ENCODE results near the gene PHOX2B.

The PHOX2B gene

DNA sequence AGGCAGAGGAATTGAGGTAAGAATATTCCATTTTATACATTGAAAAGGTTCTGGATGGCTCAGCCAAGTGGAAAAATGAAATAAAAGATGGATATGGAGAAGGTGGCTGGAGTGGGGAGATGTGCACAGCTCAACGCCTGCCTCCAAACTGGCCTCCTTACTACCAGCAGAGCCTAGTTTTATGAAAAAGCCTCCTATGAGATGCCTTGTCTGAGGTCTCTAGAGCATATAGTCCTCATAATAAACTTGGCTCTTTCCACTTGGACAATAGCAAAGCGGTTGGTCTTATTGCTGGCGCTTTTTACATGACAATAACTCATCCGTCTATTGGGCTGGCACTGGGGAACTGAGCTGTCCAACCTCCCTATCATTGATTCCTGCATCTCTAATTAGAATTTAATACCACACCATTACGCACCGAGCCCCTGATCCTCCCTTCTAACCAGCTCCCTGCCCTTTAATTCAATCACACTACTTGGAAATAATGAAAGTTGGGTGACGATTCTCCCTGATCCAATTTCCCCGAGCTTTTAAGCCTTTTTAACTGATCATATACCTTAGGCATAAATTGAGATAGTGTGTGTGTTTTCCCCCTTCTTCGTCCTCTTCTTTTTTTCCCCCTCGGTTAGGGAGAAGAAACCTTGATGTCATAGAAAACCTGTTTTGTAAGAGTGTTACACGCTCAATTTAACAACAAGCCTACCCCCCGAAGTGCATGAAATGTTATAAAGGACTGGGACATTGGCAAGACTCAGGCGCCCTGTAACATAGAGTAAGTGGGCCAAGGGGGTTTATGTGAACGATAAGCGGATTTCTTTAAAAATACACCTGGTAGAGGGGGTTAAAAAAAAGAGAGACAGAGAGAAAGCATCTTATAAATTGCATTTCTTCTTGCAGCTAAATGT, at the start of gene PHOX2B:
Gene PHOX2B, minus strand, starts transcription at position 155 of the 905 bp plus-strand sequence. Its CDS starts 115 bp downstream, at position 40.
- DNase-seq (ENCODE audit: low read depth in 3 of 3, low spot score in 1 of 3) = no peak

- DNase-seq (ENCODE audit: low read depth in 3 of 3, low spot score in 1 of 3) = no peak
Observed at GRCh38 chr4:41797260-41797659, 48.7 kb upstream of the PHOX2B start.

DNA sequence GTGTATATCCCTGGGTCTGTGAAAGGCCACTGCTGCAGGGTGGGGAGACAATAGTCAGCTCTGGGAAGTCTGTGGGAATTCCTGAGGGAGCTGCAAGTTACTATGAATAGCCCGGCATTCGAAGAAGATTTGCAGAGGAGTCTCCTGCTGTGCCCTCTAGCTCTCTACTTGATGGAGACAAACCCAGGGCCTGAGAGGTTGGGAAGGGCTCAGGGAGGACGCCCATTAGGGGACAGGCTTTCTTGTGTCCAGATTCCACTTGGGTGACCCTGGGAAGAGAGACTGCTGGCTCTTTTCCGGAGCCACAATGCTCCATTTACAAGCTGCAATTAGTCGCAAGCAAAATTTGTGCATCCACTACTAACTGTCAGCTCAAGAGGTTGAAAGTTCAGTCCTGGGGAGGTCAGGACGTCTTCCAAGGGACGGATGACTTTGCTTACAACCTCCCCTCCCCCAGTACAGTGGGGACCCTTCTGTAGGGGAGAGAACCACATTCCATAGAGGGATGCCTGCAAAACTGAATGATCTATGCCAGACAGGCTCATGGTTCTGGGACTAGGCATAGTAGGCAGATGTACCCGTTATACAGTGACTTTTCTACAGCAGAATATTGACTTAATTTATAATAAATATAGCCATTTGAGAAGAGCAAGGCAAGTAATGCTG, 48.2 kb upstream of the PHOX2B start:
- DNase-seq (ENCODE audit: low read depth in 3 of 3, low spot score in 1 of 3) = no peak

DNA sequence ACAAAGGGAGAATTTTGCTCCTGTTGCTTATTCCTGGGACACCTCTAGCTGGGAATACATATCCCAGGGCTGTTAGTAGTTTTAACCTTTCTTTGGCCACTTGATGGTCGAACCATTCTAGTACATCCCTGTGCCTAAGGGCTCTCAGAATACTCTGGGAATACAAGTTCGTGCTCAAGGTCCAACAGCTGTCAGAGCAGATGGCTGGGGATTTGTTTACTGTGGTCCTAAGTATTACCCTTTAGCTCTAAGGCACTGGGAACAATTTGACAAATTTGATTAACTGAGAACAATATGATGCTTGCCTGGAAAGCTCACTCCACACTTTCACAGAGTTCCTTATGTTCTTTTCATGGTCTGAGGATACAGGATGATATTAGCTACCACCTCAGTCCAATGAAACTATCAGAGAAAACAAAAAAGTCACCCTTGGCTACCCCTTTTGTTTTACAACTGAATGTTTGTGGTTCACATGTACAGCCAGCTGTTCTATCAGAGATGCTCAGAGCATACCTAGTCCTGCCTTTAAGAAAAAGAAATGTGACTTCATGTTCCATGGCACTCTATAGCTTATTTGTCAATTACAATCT, 47.4 kb upstream of the PHOX2B start:
- DNase-seq (ENCODE audit: low read depth in 3 of 3, low spot score in 1 of 3) = no peak

DNA sequence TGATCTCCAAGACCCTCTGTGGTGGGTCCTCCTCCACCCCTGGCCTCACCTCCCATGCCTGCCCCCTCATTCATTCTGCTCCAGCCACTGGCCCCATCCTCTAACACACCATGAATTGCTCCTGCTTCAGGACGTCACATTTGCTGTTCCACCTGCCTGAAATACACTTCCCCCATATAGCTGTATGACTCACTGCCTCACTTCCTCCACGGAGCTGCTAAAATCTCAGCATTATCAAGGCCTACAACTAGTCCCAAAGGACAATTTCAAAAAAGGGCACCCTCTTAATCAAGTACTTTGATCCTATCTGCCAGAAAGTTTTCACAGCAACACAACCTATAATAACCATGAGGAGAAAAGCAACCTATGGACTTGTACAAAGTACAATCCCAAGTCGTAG, 43.6 kb upstream of the PHOX2B start:
- no peak for DNase-seq (ENCODE audit: low read depth in 3 of 3, low spot score in 1 of 3)

- DNase-seq (ENCODE audit: low read depth in 3 of 3, low spot score in 1 of 3) = no peak
Observed at GRCh38 chr4:41791557-41791956, 43.0 kb upstream of the PHOX2B start.

DNA sequence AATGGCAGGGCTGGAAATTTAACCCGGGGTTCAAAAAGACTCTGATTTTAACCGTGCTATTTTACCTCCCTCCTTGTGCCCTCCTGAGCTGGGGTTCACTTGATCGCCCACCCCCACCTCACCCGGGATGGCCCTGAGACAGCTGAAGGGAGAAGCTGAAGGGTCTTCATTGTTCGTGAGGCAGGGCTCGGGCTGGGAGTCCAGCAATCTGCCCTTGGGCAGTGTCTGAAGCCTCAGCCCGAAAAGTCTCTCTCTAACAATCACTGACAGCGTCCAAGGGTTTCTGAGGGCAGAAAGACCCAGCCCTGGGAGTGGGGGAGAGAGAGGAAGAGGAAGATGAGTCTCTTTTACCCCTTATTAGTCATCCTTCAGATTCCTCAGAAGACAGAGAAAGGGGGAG, 39.4 kb upstream of the PHOX2B start:
- DNase-seq (ENCODE audit: low read depth in 3 of 3, low spot score in 1 of 3) = no peak

DNA sequence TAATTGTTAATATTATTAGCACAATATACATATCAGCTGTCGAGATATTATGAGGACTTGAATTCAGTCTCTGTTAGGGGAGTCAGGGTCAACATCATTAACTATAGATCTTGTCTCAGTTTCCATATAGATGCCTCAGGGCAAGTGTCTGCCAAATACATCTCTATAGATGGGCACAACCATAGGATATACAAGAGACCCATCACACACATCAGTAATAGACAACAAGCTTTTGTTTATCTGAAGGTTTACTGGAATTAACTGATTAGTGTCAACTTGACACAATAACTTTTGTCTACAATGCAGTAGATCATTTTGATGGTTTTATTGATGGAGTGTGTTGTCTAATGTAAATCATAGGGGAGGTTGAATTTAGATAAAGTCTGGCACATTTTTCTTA, 37.1 kb upstream of the PHOX2B start:
- no peak for DNase-seq (ENCODE audit: low read depth in 3 of 3, low spot score in 1 of 3)

DNA sequence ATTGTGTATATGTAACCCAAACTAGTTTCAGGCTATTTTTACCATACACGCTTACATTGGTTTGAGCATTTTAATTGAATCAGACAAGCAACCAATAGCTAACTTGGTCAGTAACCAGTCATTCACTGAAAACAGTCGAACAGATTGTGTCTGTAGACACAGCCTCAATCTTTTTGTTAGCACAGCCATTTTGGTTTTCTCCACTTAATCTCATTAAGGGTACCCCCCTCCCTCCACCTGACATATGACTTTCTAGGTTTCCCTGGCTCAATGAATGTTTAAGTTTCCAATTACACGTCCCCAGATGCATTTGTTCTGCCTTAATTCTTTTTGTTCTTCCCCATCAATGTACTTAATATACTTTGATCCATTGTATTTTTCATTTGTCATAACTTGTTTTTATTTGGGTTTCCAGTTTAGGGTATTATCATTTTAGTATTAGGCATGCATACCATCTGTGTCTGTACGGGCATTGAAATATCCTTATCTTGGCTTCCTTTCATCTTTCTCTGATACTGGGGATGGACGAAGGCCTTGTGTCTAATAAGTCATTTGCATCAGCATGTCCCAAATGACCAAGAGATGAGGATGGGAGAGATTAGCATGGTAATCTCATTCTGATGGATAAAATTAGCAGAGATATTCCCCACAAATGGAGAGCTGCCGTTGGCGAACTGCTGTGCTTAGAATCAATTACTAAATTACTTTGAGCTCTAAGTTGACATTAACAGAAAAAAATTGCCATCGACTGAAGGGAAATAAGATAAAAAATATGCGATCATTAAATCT, 35.9 kb upstream of the PHOX2B start:
- no peak for DNase-seq (ENCODE audit: low read depth in 3 of 3, low spot score in 1 of 3)

- no peak for DNase-seq (ENCODE audit: low read depth in 3 of 3, low spot score in 1 of 3)
Observed at GRCh38 chr4:41776466-41776865, 27.9 kb upstream of the PHOX2B start.

- DNase-seq (ENCODE audit: low read depth in 3 of 3, low spot score in 1 of 3) = no peak
Observed at GRCh38 chr4:41763729-41764128, 15.2 kb upstream of the PHOX2B start.

DNA sequence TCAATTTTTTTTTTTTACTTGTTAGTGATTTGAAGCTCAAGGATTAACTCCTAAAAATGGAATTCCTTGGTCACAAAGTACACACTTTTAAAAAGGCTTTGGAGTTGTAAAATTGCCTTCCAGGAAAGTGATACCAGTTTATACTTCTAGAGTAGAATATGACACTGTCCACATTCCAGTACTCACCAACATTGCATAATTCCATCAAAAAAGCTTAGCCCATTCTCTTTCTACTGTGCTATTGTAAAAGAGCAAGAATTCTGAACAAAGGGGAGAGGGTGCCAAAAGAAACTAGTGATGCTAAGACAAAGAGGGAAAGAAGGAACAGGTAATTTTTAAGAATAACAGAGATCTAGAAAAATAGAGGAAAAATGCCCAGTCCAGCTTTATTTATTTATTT, 10.4 kb upstream of the PHOX2B start:
- DNase-seq (ENCODE audit: low read depth in 3 of 3, low spot score in 1 of 3) = no peak

- DNase-seq (ENCODE audit: low read depth in 3 of 3, low spot score in 1 of 3) = no peak
Observed at GRCh38 chr4:41757521-41758156, 9.1 kb upstream of the PHOX2B start.

- DNase-seq (ENCODE audit: low read depth in 3 of 3, low spot score in 1 of 3) = no peak
Observed at GRCh38 chr4:41753942-41754341, 5.4 kb upstream of the PHOX2B start.

GRCh38 chr4:41752081-41752836, 3.7 kb upstream of the PHOX2B start:
- no peak for DNase-seq (ENCODE audit: low read depth in 3 of 3, low spot score in 1 of 3)

DNA sequence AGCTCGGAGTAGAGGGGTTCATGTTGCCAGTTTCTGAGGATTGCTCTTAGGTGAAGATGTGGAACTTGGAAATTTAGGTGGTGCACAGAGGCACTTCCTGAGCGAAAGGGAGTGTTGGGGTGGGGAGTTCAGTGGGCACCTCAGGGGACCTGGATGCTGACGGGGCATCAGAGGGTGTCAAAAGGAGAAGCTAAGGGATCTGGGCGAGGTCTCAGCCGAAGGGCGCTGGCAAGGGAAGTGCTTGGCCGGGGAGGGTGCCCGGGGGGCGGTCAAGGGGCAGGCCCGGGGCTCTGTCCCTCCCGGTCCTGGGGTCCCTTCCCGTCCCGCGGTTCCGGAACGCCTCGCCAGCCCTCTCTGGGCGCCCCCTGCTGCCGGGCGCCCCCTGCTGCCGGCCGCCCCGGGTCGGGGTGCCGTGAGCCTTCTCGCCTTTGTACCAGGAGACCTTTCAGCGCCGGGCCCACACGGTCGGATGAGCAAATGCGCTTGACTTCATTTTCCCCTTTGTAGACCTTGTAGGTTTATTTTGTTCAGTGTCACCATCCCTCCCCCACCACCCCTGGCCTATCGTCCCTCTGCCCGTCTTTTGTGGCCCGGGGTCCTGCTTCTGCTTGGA, 3.0 kb upstream of the PHOX2B start:
- no peak for DNase-seq (ENCODE audit: low read depth in 3 of 3, low spot score in 1 of 3)

DNA sequence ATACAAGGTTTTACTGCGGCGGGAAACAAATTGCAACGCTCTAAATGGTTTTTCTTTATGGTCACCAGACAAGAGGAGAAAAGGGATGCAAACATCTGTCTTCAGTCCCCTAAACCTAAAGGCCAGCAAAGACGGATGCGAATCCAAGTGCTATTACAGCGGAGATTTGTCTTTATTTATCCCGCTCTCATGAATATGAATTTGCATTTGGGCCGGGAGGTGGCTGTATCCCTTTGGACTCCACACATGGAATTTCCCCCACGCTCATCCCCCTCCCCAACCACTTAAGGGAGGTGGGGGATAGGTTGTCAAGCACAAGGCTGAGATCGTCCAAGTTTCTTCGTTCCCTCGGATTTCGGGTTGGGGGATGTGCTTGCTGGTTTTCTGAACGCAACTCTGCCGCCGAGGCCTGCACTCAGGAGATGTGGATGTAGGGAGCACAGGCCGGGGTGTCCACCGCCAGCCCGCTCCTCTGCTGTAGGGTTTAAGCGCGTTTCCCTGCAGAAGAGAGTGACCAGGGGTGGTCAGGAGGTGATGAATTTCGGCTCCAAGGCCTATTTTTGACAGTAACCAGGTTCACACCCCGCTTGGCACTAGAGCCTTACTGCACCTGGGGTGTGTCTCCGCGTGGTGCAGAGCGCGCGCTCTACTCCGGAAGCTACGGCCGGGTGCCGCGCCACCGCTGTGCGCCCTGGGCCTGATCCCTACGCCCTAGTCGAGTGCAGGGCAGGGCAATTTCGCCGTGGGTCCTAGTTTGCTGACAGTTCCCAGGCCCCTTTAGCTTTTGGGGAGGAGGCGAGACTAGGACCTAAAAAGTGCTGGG, 2.3 kb upstream of the PHOX2B start:
- DNase-seq (ENCODE audit: low read depth in 3 of 3, low spot score in 1 of 3) = no peak

DNA sequence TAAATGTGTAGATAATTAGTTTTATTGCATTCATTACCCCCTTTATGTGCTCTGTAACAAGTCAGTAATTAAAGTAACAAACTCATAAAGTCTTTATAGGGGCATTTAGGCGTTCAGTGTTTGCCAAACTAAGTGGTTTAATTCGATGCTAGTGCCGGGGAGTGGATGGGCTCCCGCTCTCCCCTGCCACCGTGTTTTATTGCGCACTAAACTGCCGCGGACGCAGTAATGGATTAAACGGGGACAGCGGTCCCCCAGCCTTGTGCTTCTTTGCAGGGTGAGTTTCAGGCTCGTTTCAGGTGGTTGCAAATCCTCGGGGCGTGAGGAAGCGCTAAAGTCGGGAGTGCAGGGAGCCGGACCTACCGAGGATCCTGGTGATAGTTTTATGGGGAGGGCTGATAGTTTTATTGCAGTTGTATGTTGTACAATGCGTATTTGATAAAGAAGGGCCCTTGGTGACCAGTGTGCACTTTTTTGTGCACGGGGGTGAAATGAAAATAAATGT, 1.6 kb upstream of the PHOX2B start:
- no peak for DNase-seq (ENCODE audit: low read depth in 3 of 3, low spot score in 1 of 3)

DNA sequence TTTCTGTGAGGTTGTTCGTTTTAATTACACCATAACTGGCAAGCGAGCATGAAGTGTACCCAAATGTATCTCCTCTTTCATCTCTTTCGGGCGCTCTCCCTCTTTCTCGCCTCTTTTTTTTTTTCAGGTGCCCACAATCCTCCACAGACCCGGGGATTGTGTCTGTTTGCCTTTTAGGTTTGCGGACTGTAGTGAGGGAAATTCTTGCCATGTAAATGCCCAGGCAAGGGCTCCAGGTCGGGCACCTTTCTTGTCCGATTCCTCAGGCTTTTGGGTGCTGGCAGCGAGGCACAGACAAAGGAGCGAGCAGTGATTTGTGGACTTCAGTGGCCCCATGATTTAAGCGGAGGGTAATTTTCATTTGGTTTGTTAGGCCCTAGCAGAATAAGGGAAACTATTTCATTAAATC, 1.1 kb upstream of the PHOX2B start:
- no peak for DNase-seq (ENCODE audit: low read depth in 3 of 3, low spot score in 1 of 3)
